ENCODE results near the gene CNBP. TPM values are rescaled to one million over a fixed set of nuclear protein-coding genes. Genes with fewer than 3 reads are reported as not detected.
A peak's percentile ranks its signal among the peaks of the same experiment; 100 is the strongest.

Gene CNBP
- total RNA-seq, 1 donor from 2014 or later: 298 TPM

DNA sequence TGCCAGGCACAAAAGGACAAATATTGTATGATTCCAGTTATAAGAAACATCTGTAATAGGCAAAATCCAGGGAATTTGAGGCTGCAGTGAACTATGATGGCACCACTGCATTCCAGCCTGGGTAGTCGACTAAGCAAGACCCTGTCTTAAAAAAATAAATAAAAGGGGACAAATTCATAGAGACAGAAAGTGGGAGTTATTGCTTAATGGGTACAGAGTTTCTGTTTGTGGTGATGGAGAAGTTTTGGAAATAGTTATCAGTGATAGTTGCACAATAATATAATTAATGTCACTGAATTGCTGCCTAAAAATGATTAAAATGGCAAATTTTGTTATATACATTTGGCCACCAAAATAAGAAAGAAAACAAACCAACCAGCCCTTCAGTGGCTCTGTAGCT is 27.6 kb upstream of the CNBP start:
- Histone ChIP-seq H3K36me3 (no peaks in the 10 kb centered on the region), H3K27ac (peak overlapping the region; percentile 29), H3K27me3 (ENCODE audit: low read depth) (no peaks in the 10 kb centered on the region), H3K4me3 (no peak overlapping the region), H3K9me3 (no peaks in the 10 kb centered on the region), H3K4me1 (peaks cover 14% of the 10 kb centered on the region)
- TF ChIP-seq, protein P1, sequence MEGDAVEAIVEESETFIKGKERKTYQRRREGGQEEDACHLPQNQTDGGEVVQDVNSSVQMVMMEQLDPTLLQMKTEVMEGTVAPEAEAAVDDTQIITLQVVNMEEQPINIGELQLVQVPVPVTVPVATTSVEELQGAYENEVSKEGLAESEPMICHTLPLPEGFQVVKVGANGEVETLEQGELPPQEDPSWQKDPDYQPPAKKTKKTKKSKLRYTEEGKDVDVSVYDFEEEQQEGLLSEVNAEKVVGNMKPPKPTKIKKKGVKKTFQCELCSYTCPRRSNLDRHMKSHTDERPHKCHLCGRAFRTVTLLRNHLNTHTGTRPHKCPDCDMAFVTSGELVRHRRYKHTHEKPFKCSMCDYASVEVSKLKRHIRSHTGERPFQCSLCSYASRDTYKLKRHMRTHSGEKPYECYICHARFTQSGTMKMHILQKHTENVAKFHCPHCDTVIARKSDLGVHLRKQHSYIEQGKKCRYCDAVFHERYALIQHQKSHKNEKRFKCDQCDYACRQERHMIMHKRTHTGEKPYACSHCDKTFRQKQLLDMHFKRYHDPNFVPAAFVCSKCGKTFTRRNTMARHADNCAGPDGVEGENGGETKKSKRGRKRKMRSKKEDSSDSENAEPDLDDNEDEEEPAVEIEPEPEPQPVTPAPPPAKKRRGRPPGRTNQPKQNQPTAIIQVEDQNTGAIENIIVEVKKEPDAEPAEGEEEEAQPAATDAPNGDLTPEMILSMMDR (IDR thresholded peaks at IDR 0.05): no peak
- ATAC-seq: no peak
- intact Hi-C loops (cut with DNase I): no loop called here
- DNase-seq: no peak

DNA sequence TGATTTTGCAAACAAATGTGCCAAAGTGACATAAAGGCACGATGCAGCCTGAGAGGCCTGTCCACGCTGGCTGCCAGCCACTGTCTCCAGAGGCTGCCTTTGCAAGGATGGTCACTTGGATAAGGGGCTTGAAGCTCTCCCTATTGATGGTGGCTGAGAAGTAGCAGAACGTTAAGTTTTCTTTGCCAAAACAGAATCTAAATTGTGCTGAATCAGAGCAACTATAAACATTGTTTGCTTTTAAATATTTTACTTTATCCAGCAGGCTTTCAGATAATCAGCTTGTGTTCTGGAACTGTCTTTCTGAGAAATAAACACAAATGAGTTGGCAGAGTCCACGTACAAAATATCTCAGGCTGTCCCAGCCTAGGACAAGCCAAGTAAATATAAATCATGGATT is 23.8 kb upstream of the CNBP start:
- Histone ChIP-seq H3K27me3 (ENCODE audit: low read depth) (no peaks in the 10 kb centered on the region), H3K4me1 (peaks cover 14% of the 10 kb centered on the region), H3K27ac (no peak overlapping the region), H3K36me3 (no peaks in the 10 kb centered on the region), H3K9me3 (no peaks in the 10 kb centered on the region), H3K4me3 (no peak overlapping the region)
- ATAC-seq (no peak), DNase-seq (no peak)
- intact Hi-C loops (cut with DNase I): no loop called here
- TF ChIP-seq, protein P1 (IDR thresholded peaks at IDR 0.05): no peak

DNA sequence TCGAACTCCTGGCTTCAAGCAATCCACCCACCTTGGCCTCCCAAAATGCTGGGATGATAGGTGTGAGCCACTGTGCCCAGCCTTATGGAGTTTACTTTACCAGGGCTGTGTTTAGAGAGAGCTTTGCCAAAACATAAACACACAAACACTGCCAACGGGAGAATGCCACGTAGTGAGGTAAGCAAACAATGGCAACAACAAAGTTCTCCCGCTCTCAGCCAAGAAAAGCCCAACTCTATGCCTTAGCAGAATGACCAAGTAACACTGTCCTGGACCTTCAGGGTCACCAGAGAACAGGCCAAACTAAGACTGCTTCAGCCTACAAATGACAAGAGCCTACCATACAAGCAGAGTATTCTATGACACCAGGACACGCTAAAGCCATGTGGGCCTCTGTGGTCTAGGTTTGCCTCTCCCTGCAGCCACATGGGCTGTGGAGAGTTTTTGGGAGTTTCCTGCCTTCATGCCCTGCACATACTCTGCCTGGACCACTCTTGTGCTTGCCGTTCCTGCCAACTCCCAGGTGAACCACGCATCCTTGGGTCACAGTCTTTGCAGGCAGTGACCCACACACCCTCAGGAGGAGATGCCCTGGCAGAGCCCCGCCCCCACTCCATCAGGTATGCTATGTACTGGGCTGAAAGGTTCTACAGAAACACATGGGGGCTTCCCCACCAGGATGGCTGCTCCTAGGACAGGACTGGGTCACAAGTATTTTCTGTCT is 21.6 kb upstream of the CNBP start:
- DNase-seq: no peak
- no peak overlapping the region for H3K27ac ChIP-seq
- no peaks in the 10 kb centered on the region for H3K27me3 ChIP-seq (ENCODE audit: low read depth)
- no peaks in the 10 kb centered on the region for H3K9me3 ChIP-seq
- intact Hi-C loops (cut with DNase I): no loop called here
- H3K4me1 ChIP-seq: no peaks in the 10 kb centered on the region
- TF ChIP-seq, protein P1 (IDR thresholded peaks at IDR 0.05): no peak
- H3K4me3 ChIP-seq: no peak overlapping the region
- no peaks in the 10 kb centered on the region for H3K36me3 ChIP-seq
- ATAC-seq: peak in 1 of 2 donors; percentile 21

DNA sequence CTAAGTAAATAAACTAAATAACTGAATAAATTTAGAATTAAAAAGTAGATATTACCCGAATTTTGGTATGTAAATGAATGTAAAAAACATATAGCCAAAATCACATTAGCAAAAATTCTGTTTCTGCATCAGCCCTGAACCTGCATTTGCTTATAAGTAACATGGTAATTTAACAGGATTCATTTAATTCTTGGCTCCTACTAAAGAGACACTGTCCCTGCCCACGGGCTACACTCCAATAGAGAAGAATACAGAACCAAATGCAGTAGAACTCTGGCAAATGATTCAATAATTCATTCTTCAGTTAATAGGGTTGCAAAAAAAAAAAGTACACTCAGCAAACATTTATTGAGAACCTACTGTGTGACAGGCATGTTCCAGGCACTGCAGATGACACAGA is 20.8 kb upstream of the CNBP start:
- Histone ChIP-seq H3K4me1 (no peaks in the 10 kb centered on the region), H3K27me3 (ENCODE audit: low read depth) (no peaks in the 10 kb centered on the region), H3K36me3 (no peaks in the 10 kb centered on the region), H3K9me3 (no peaks in the 10 kb centered on the region), H3K4me3 (no peak overlapping the region), H3K27ac (no peak overlapping the region)
- intact Hi-C loops (cut with DNase I): no loop called here
- TF ChIP-seq, protein P1 (IDR thresholded peaks at IDR 0.05): no peak
- DNase-seq (no peak), ATAC-seq (no peak)

DNA sequence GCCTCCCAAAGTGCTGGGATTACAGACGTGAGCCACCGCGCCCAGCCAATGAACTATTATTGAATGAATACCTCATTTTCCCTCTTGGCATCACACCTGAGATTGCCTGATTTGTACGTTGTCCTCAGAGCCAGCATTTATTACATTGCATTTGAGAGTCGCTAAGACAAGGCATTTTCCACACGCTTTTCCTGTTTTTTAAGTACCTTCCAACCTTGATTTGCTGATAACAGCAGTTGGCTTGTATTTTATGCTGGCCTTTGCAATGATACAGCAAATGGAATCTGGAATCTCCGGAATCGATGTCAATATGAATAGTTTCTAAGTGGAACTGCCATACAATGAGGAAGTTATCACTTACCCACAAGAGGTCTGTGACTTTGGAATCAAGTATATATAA is 15.7 kb upstream of the CNBP start:
- Histone ChIP-seq H3K36me3 (no peaks in the 10 kb centered on the region), H3K27me3 (ENCODE audit: low read depth) (no peaks in the 10 kb centered on the region), H3K4me3 (no peak overlapping the region), H3K4me1 (peaks cover 27% of the 10 kb centered on the region), H3K27ac (no peak overlapping the region), H3K9me3 (no peaks in the 10 kb centered on the region)
- ATAC-seq: no peak
- TF ChIP-seq, protein P1 (IDR thresholded peaks at IDR 0.05): no peak
- intact Hi-C loops (cut with DNase I): no loop called here
- no peak for DNase-seq
